Activated CD4-positive, alpha-beta T cell treated with anti-CD3 and anti-CD28 coated beads for 36 hours (primary cell): ENCODE data around the gene UCP1. TPM values are rescaled to one million over a fixed set of nuclear protein-coding genes. Genes with fewer than 3 reads are reported as not detected.
"Not testable (repeated sequence)": the region's sequence is repeated elsewhere in the genome, so short reads cannot be mapped to it uniquely, and the experiment has no call there.

Experiments
- ATAC-seq: fragments of 200-7000 bp; cut with Tn5 transposase; one replicate; pipeline ENCODE4 v1.10.0; 2021; ENCODE audit warnings: mild to moderate bottlenecking, moderate library complexity
- CTCF ChIA-PET: fragments of 350-600 bp; sonication (Branson Sonifier 250); formaldehyde crosslinking; loops from one replicate; lab custom pipeline; 2021; ENCODE audit warnings: antibody characterized with exemption; lab: Charles Lee
- POLR2A ChIA-PET: fragments of 350-600 bp; sonication (Branson Sonifier 250); formaldehyde crosslinking; loops from one replicate; lab custom pipeline; 2021; ENCODE audit warnings: antibody characterized with exemption, inconsistent platforms; lab: Charles Lee
- DNase-seq: peaks from one replicate; pipeline ENCODE4 v3.0.0-alpha.2; 2020
- H3K27ac Mint-ChIP-seq: one replicate; pipeline ENCODE4 v1.8.0; 2021; ENCODE audit warnings: mixed read lengths
- H3K27me3 Mint-ChIP-seq: one replicate; pipeline ENCODE4 v1.8.0; 2021; ENCODE audit warnings: mixed read lengths
- H3K36me3 Mint-ChIP-seq: one replicate; pipeline ENCODE4 v1.8.0; 2021; ENCODE audit warnings: low read depth, mixed read lengths
- H3K4me1 Mint-ChIP-seq: one replicate; pipeline ENCODE4 v1.8.0; 2021; ENCODE audit warnings: mixed read lengths
- H3K4me3 Mint-ChIP-seq: one replicate; pipeline ENCODE4 v1.8.0; 2021; ENCODE audit warnings: mild to moderate bottlenecking, moderate library complexity, mixed read lengths
- H3K9me3 Mint-ChIP-seq: one replicate; pipeline ENCODE4 v1.8.0; 2021; ENCODE audit warnings: low read depth, mixed read lengths
- intact Hi-C, 2 experiments: fragments of 100-400 bp; cut with DNase I in 1 of 2; cut with micrococcal nuclease in 1 of 2; formaldehyde crosslinking; loops; one replicate each; pipeline versions ENCODE4 v1.14.2 to v1.15.1; 2022 to 2024; cut with DNase I, micrococcal nuclease
- total RNA-seq, 2 experiments: library from RNA; stranded (reverse); gene quantifications; one replicate each; pipeline ENCODE4 v1.2.3, GENCODE V29; 2021

Gene UCP1
- total RNA-seq, 2 experiments from 2014 or later = not detected

DNA sequence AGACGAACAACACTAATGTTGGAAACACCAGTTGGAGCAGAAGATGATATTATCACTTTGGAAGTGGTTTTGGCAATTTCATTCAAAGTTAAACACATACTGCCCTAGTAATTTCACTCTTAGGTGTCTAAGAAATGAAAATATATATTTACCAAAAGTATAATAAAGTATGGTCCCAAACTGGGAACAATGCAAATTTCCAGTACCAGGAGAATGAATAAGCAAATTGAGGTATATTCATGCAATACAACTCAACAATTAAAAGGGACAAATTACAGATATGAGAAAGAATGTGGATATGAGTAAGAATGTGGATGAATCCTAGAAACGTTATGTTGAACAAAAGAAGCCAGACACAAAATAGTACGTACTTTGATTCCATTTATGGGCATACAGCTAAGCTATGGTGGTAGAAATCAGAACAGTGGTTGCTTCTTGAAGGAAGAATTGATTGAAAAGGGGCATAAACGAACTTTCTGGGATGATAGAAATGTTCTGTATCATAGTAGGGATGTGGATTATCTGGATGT lies 34.7 kb downstream of the UCP1 start:
- H3K4me3 Mint-ChIP-seq = no peak overlapping the region
- ChIA-PET POLR2A (no interaction called here), CTCF (interaction anchor here (0.6 kb wide), 1 partner anchor 174 kb away, joined by 3 read pairs; no protein-coding TSS in a partner anchor)
- ATAC-seq (no peak), DNase-seq (no peak)
- no peaks in the 10 kb centered on the region for H3K4me1 Mint-ChIP-seq
- intact Hi-C loops = no loop called here
- peaks cover 23% of the 10 kb centered on the region for H3K36me3 Mint-ChIP-seq
- H3K27ac Mint-ChIP-seq = no peak overlapping the region
- no peaks in the 10 kb centered on the region for H3K27me3 Mint-ChIP-seq
- H3K9me3 Mint-ChIP-seq = no peaks in the 10 kb centered on the region

- Mint-ChIP-seq H3K4me1 (peaks cover 11% of the 10 kb centered on the region), H3K36me3 (peaks cover 21% of the 10 kb centered on the region), H3K27ac (no peak overlapping the region), H3K27me3 (no peaks in the 10 kb centered on the region), H3K9me3 (no peaks in the 10 kb centered on the region), H3K4me3 (no peak overlapping the region)
- intact Hi-C loops = loop anchor here in 1 of 2 experiments (10.0 kb wide), 1 partner anchor 1445 kb away; no protein-coding TSS in a partner anchor
- DNase-seq (no peak), ATAC-seq (no peak)
- POLR2A ChIA-PET = no interaction called here
- CTCF ChIA-PET = no interaction called here
Measured at GRCh38 chr4:140529434-140529833, 39.3 kb downstream of the UCP1 start.

DNA sequence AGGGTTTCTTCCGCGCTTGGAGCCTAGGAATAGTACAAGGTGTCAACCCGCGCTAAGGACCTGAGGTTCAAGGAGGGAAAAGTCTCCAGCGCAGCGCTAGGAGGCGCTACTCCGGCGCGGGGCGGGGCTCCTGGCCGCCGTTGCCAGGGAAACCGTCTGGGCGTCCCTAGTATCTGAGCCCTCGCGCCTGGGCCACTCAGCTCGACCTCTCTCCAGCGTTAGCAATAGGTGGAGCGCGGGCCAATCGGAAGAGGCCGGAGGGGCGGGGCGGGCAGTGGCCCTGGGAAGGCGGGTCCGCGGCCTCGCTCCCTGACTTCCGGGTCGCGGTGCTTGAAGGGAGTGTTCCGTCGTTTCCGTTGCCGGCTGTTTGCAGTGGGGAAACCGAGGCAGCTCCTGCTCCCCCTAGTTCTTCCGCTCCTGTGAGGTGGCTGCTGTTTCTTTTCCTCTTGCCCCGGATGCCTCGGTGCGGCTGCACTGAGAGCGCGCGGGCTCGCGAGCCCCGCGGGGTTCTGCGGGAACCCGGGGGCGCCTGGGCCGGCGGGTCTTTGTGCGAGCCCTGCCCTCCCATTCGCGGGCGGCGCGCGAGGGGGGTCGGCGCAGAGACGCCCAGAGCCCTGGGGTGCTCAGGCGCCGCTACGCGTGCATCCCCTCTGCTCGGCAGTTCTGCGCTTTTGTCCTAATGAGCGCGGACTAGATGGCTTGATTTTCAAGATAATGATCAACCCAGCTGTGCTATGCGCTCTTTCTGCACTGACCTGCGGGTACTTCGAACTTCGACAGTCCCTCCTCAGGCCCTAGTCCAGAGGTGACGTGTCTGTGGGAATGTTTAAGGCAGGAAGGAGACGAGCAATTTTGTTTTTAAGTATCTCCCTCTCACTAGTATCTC lies 44.7 kb downstream of the UCP1 start, which contains the start of gene ELMOD2:
Gene ELMOD2 (plus strand): TSS at position 312 of the 886 bp plus-strand sequence. CDS start 1,261 bp downstream, outside the sequence.
- H3K36me3 Mint-ChIP-seq = peaks cover 14% of the 10 kb centered on the region
- ChIA-PET CTCF (interaction anchor here (0.7 to 5.1 kb wide), 13 partner anchors 13 to 872 kb away, joined by 3 to 18 read pairs (median 4); partner anchors contain the start of genes CLGN and SCOC), POLR2A (interaction anchor here (1.0 kb wide), 1 partner anchor 151 kb away, joined by 3 read pairs; the partner anchor contains the start of gene SCOC)
- no peaks in the 10 kb centered on the region for H3K27me3 Mint-ChIP-seq
- peak within 1 kb of the TSS; percentile 32 for H3K27ac Mint-ChIP-seq
- H3K4me3 Mint-ChIP-seq = peak within 1 kb of the TSS; percentile 82
- ATAC-seq = peak; percentile 100
- intact Hi-C loops = loop anchor here (1.0 to 10.0 kb wide), 15 partner anchors 32 to 1509 kb away; partner anchors contain the start of genes NAA15 (in 2 of the 2), NDUFC1 (in 2 of the 2), SCOC (in 2 of the 2) and SETD7 (in 2 of the 2)
- H3K4me1 Mint-ChIP-seq = peaks cover 19% of the 10 kb centered on the region
- no peaks in the 10 kb centered on the region for H3K9me3 Mint-ChIP-seq
- DNase-seq = peak; percentile 99

DNA sequence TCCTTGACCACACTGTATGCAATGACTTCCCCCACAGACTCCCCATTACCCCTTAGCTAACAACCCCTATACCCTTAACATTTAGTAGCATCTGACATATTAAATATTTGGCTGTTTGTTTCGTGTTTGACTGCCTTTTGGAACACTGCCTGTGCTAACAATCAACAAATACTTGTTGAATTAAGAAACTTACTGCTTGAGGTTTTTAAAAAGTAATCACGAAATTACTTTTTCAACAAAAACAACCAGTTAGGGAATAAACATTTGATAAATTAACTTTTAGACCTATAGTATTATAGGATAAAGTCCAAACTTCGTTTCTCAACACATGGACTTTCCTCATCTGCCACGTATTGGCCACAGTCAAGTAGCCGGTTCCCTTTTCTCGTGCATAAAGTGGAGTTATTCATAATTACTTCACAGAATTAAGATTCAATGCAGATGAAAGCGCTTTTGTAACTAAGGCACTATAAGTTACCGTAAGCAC lies 45.3 kb downstream of the UCP1 start:
- H3K27me3 Mint-ChIP-seq = no peaks in the 10 kb centered on the region
- ATAC-seq (no peak), DNase-seq (no peak)
- peaks cover 13% of the 10 kb centered on the region for H3K36me3 Mint-ChIP-seq
- H3K9me3 Mint-ChIP-seq = no peaks in the 10 kb centered on the region
- POLR2A ChIA-PET = interaction anchor here (1.0 kb wide), 1 partner anchor 150 kb away, joined by 3 read pairs; the partner anchor contains the start of gene SCOC
- peaks cover 19% of the 10 kb centered on the region for H3K4me1 Mint-ChIP-seq
- H3K4me3 Mint-ChIP-seq = peak overlapping the region; percentile 82
- no peak overlapping the region for H3K27ac Mint-ChIP-seq
- CTCF ChIA-PET = interaction anchor here (1.0 to 3.2 kb wide), 7 partner anchors 86 to 871 kb away, joined by 3 to 18 read pairs (median 4); partner anchors contain the start of genes CLGN and SCOC
- intact Hi-C loops = loop anchor here (1.0 to 10.0 kb wide), 8 partner anchors 87 to 1439 kb away; partner anchors contain the start of genes NAA15 (in 2 of the 2), NDUFC1 (in 2 of the 2), SETD7 (in 2 of the 2) and ELF2 (in 1 of the 2)

GRCh38 chr4:140515423-140515822 lies 53.3 kb downstream of the UCP1 start:
- Mint-ChIP-seq H3K27me3 (peaks cover 15% of the 10 kb centered on the region), H3K4me3 (no peak overlapping the region), H3K36me3 (no peaks in the 10 kb centered on the region), H3K9me3 (no peaks in the 10 kb centered on the region), H3K4me1 (no peaks in the 10 kb centered on the region), H3K27ac (no peak overlapping the region)
- DNase-seq = no peak
- ChIA-PET CTCF (interaction anchor here (1.0 kb wide), 1 partner anchor 23 kb away, joined by 3 read pairs; no protein-coding TSS in a partner anchor), POLR2A (no interaction called here)
- no peak for ATAC-seq
- intact Hi-C loops = no loop called here

DNA sequence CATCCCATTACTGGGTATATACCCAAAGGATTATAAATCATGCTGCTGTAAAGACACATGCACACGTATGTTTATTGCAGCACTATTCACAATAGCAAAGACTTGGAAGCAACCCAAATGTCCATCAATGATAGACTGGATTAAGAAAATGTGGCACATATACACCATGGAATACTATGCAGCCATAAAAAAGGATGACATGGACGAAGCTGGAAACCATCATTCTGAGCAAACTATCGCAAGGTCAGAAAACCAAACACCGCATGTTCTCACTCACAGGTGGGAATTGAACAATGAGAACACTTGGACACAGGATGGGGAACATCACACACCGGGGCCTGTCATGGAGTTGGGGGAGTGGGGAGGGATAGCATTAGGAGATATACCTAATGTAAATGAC lies 55.0 kb downstream of the UCP1 start:
- POLR2A ChIA-PET, H3K36me3 Mint-ChIP-seq, DNase-seq, H3K4me3 Mint-ChIP-seq, CTCF ChIA-PET, H3K27ac Mint-ChIP-seq, ATAC-seq, intact Hi-C loops, H3K9me3 Mint-ChIP-seq, H3K4me1 Mint-ChIP-seq: not testable (repeated sequence)
- H3K27me3 Mint-ChIP-seq = peaks cover 26% of the 10 kb centered on the region

Other genes starting within 250 kb of the UCP1 start
- gene SCOC, start 195.3 kb downstream of the UCP1 start, total RNA-seq = 10 to 100 TPM; 37.1 to 47.8 TPM
- under 1 TPM; 0.18 to 0.19 TPM for gene CLGN, start 141.3 kb downstream of the UCP1 start, total RNA-seq
- gene MGAT4D, start 70.7 kb downstream of the UCP1 start, total RNA-seq = not detected
- 10 to 100 TPM; 13.2 to 14.3 TPM for gene ELMOD2, start 44.8 kb downstream of the UCP1 start, total RNA-seq
- under 1 TPM; 0.07 to 0.11 TPM for gene TBC1D9, start 187.4 kb upstream of the UCP1 start, total RNA-seq